Stimulated activated CD8-positive, alpha-beta memory T cell treated with anti-CD3 and anti-CD28 coated beads, Interleukin-2, amount 100 ng/mL, for 48 hours (primary cell): ENCODE measurements around the gene METTL23.

Source experiments
- DNase-seq, 2 donors: peaks; one replicate each; pipeline ENCODE4 v3.0.0-alpha.2; 2020; ENCODE audit warnings: low read depth in 2 of 2

Gene METTL23

GRCh38 chr17:76757256-76757655, 30.6 kb downstream of the METTL23 start:
- DNase-seq = no peak

DNA sequence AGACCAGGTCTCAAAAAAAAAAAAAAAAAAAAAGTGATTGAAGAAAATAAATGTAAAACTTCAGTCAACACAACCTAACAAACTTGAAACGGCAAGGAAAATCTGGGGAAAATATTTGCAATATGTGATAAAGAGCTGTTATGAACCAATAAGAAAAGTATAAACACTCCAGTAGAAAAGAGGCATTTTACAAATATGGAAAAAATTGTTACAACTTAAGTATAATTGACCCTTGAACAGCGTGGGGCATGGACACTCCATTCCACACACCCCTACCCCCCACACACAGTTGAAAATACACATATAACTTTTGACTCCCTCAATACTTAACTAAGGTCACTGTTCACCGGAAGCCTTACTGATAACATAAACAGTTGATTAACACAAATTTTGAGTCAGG, 31.9 kb downstream of the METTL23 start:
- DNase-seq = no peak

DNA sequence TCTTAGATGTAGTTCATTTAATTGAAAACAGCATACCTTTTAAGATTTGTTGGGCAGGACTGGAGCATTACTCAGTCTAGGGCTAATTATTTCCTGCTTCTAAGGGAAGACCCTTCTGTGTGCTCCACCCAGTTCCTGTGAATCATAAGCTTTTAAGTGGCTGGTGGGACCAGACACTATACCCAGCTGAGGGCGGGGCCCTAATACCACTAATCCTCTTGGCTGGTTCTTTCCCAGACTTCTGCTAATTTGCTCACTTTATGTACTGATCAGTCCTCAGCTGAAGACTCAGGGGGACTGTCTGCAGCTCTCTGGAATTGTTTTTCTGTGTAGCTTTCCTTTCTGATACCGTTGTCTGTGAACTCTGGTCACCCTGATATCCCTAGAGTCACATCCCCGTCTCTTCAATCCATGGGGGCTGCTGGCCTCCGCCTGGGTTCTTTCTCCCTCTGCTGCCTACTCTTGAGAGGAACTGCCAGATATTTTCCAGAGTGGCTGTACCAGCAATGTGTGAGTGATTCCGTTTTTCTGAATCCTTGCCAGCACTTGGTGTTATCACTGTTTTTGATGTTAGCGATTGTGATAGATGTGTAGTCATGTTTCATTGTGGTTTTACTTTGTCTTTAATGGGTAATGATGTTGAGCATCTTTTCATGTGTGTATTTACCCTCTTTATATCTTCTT, 46.3 kb downstream of the METTL23 start:
- DNase-seq = peak; percentile 22 to 36

- DNase-seq = no peak
These were observed 48.5 kb downstream of the METTL23 start for GRCh38 chr17:76775021-76775600.

DNA sequence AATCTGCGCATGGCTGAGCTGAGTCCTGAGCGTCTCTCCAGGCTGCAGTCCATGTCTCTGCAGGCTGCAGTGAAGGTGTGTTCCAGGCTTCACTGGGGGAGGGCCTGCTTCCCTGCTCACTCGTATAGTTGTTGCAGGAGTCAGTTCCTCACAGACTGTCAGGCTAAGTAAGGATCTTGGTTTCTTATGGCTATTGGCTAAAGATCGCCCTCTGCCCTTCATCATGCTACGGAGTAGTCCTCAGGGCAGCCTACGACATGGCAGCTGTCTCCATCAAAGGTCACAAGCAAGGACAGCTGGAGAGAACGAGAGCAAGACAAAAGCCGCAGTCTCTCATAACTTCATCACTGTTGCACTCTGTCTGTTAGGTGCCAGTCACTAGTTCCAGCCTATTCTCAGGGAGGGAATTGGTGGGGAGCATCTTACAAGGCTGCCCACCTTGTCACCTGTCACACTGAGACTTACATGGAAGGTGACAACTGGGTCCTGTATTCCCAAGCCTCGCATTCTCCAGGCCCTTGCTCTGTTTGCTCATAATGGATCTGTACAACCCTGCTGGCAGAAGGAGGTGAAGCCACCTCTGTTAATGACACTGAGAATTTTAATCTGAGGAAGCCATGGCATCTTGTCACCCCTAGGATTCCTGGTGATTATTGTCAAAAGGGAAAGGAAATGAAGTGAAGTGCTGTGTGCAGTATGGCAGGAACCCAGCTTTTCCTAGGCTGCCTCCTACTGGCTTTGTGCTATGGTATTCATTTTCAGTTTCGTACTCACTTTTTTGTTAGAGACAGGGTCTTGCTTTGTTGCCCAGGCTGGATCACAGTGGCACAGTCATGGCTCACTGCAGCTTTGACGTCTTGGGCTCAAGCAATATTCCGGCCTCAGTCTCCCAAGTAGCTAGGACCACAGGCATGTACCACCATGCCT, 54.7 kb downstream of the METTL23 start:
- DNase-seq = no peak

DNA sequence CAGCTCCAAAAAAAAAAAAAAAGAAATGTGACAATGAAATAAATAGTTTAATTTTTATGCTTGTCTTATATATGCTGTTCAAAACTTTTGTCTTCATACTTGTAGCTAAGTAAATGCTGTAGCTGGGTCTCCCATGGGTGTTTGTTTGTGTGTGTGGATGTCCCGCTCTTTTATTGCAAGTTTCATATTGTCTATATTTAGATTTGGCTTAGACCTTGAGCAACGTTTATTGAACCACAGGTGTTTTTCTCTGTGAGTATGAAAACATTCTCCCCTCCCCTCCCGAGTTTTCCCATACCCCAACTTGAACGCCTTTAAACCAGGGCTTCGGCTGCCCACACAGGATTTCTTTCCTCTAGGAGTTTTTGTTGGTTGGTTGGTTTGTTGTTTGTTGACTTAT, 56.5 kb downstream of the METTL23 start:
- DNase-seq = no peak
